GM12878 (cell line): ENCODE measurements around the gene SEC31B.

ENCODE experiments used
- PKNOX1 ChIP-seq: fragments of 450-650 bp; IDR thresholded peaks from 2 replicates; pipeline ENCODE4 v1.6.1; 2016; ENCODE audit warnings: mild to moderate bottlenecking
- RAD21 ChIP-seq: IDR thresholded peaks from 2 replicates; pipeline ENCODE4 v1.6.1; 2011; ENCODE audit warnings: mild to moderate bottlenecking, low read depth, low read length, moderate library complexity; ENCODE audit not compliant: insufficient read depth
- RAD51 ChIP-seq: fragments of 450-650 bp; IDR thresholded peaks from 2 replicates; pipeline ENCODE4 v1.6.1; 2016; ENCODE audit warnings: moderate library complexity, mild to moderate bottlenecking, inconsistent platforms
- TBL1XR1 ChIP-seq: IDR thresholded peaks from 2 replicates; pipeline ENCODE4 v1.6.1; 2012; ENCODE audit warnings: low read depth, low read length, improper control_type of control experiment
- YY1 ChIP-seq: IDR thresholded peaks from 2 replicates; pipeline ENCODE4 v1.6.1; 2011; ENCODE audit warnings: low read depth, mild to moderate bottlenecking, low read length
- TF ChIP-seq, protein P1 (sequence below), 3 experiments: IDR thresholded peaks in 2 of 3; conservative IDR thresholded peaks in 1 of 3; 2 replicates each; pipeline ENCODE4 v1.5.1; 2011; ENCODE audit warnings: low read depth in 3 of 3, low read length in 3 of 3, mild to moderate bottlenecking in 3 of 3, control low read depth in 2 of 3, moderate library complexity in 2 of 3, inconsistent platforms in 1 of 3, mixed read lengths in 1 of 3; ENCODE audit not compliant: control insufficient read depth in 2 of 3, insufficient read depth in 1 of 3; ENCODE audit errors: extremely low read depth in 1 of 3

GRCh38 chr10:100482181-100482833, 37.4 kb downstream of the SEC31B start:
- no peak for TF ChIP-seq RAD51
- TF ChIP-seq, protein P1, sequence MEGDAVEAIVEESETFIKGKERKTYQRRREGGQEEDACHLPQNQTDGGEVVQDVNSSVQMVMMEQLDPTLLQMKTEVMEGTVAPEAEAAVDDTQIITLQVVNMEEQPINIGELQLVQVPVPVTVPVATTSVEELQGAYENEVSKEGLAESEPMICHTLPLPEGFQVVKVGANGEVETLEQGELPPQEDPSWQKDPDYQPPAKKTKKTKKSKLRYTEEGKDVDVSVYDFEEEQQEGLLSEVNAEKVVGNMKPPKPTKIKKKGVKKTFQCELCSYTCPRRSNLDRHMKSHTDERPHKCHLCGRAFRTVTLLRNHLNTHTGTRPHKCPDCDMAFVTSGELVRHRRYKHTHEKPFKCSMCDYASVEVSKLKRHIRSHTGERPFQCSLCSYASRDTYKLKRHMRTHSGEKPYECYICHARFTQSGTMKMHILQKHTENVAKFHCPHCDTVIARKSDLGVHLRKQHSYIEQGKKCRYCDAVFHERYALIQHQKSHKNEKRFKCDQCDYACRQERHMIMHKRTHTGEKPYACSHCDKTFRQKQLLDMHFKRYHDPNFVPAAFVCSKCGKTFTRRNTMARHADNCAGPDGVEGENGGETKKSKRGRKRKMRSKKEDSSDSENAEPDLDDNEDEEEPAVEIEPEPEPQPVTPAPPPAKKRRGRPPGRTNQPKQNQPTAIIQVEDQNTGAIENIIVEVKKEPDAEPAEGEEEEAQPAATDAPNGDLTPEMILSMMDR (IDR thresholded peaks at IDR 0.05 in 2 of 3, conservative IDR thresholded peaks at IDR 0.05 in 1 of 3; ENCODE audit: control insufficient read depth in 2 of 3, extremely low read depth in 1 of 3, insufficient read depth in 1 of 3, low read depth in 3 of 3, low read length in 3 of 3) = peak; percentile 70 to 89 (median 82)
- no peak for TF ChIP-seq PKNOX1
- TF ChIP-seq TBL1XR1 = no peak
- no peak for TF ChIP-seq YY1
- TF ChIP-seq RAD21 = no peak
